Transverse colon (tissue), 4 donors: ENCODE measurements around the gene SPANXN1. TPM values are rescaled to one million over a fixed set of nuclear protein-coding genes. Genes with fewer than 3 reads are reported as not detected.
"Not testable (repeated sequence)": the region's sequence is repeated elsewhere in the genome, so short reads cannot be mapped to it uniquely, and the experiment has no call there.

Source experiments
- DNase-seq: peaks from one replicate; pipeline ENCODE4 v3.0.0-alpha.2; 2019
- H3K27ac ChIP-seq, 4 donors: fragments of 200-600 bp; sonication (generic); 2 replicates each; pipeline ENCODE4 v1.5.1; 2016 to 2018; ENCODE audit warnings: inconsistent platforms in 4 of 4
- H3K27me3 ChIP-seq: fragments of 200-600 bp; sonication (generic); 2 replicates; pipeline ENCODE4 v1.5.1; 2017; ENCODE audit warnings: inconsistent platforms
- H3K36me3 ChIP-seq, 4 donors: fragments of 200-600 bp; sonication (generic); 2 replicates each; pipeline ENCODE4 v1.5.1; 2017 to 2019; ENCODE audit warnings: inconsistent platforms in 4 of 4
- H3K4me1 ChIP-seq, 4 donors: fragments of 200-600 bp; sonication (generic); 2 replicates each; pipeline ENCODE4 v1.5.1; 2017 to 2020; ENCODE audit warnings: inconsistent platforms in 4 of 4
- H3K4me3 ChIP-seq, 4 donors: fragments of 200-600 bp; sonication (generic); 1 replicate in 1 of 4; 2 replicates in 3 of 4; pipeline versions ENCODE4 v1.5.1 to v1.6.1; 2017 to 2019; ENCODE audit warnings: inconsistent platforms in 4 of 4
- H3K9me3 ChIP-seq, 2 donors: fragments of 200-600 bp; sonication (generic); 2 replicates each; pipeline ENCODE4 v1.5.1; 2017 to 2019; ENCODE audit warnings: inconsistent platforms in 2 of 2
- CTCF ChIP-seq, 5 experiments: fragments of 200-600 bp in 3 of 5; fragments of 450-650 bp in 2 of 5; sonication (generic) in 3 of 5; IDR thresholded peaks; 1 replicate in 2 of 5; 2 replicates in 3 of 5; pipeline ENCODE4 v1.5.1; 2016 to 2017; ENCODE audit warnings: antibody characterized with exemption in 5 of 5, inconsistent platforms in 3 of 5, mild to moderate bottlenecking in 2 of 5, moderate library complexity in 1 of 5
- EP300 ChIP-seq: sonication (generic); formaldehyde crosslinking; IDR thresholded peaks from one replicate; pipeline ENCODE4 v1.6.1; 2017; ENCODE audit warnings: antibody characterized with exemption, low read depth
- POLR2A ChIP-seq: fragments of 450-650 bp; IDR thresholded peaks from one replicate; pipeline ENCODE4 v1.6.1; 2016; ENCODE audit warnings: antibody characterized with exemption, mild to moderate bottlenecking, moderate library complexity
- POLR2AphosphoS5 ChIP-seq, 3 donors: sonication (generic); formaldehyde crosslinking; IDR thresholded peaks; one replicate each; pipeline ENCODE4 v1.6.1; 2016; ENCODE audit warnings: antibody characterized with exemption in 3 of 3
- WGBS, 2 donors: methylation state at CpG; one replicate each; pipeline ENCODE4 v1.1.5; 2018; ENCODE audit warnings: low coverage in 1 of 2; 5-methylcytosine and 5-hydroxymethylcytosine counted together
- in situ Hi-C, 4 donors: fragments of 200-750 bp; cut with MboI; loops; one replicate each; pipeline versions ENCODE4 v1.15.0 to v1.15.1; 2017; ENCODE audit warnings: low sequenced_read_pairs in 3 of 4, low pct_ligation_motif_present in 1 of 4, low pct_unique_long_range_greater_than_20kb in 1 of 4
- intact Hi-C: fragments of 100-400 bp; cut with DNase I; formaldehyde crosslinking; loops from one replicate; pipeline ENCODE4 v1.15.1; 2023; ENCODE audit warnings: low total_unique reads
- total RNA-seq, 4 donors: library from RNA; depleted of rRNA; stranded (reverse); fragments of >200 nt; gene quantifications; one replicate each; pipeline ENCODE4 v1.1.0, GENCODE V29; 2016

SPANXN1 gene
- not detected for total RNA-seq

GRCh38 chrX:145247203-145247602, at the start of gene SPANXN1:
Gene SPANXN1 (plus strand): TSS chrX:145247503. CDS start chrX:145247587, 84 bp downstream.
- intact Hi-C loops, in situ Hi-C loops, H3K4me3 ChIP-seq, DNase-seq, H3K27me3 ChIP-seq, H3K4me1 ChIP-seq, H3K9me3 ChIP-seq, H3K36me3 ChIP-seq, H3K27ac ChIP-seq: not testable (repeated sequence)
- 13% methylated on average over 4 of the region's 4 CpGs; no CpG with 5 or more reads in 1 of the 2 donors for WGBS, 2 donors

DNA sequence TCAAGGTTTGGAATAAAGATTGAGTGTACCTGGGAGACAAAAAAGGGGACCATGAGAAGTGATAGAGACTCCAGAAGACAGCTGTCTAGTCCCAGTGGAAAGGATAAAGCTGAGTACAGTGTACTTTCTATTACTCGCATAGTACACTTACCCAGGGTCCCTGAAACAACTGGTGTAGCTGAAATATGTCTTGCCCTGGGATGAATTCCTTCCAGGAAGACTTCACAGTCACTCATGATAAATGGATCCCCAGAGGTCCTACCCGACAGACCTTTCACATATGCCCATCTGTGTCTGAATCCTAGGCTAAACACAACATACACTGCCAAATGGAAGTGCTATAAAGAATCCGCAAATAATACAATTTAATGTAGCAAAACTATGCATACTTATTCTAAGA, 48.2 kb upstream of the SPANXN1 start:
- H3K27me3 ChIP-seq, result no peaks in the 10 kb centered on the region
- intact Hi-C loops (no loop called here), in situ Hi-C loops (no loop called here)
- H3K9me3 ChIP-seq, result no peaks in the 10 kb centered on the region
- WGBS, 2 donors, result 83 to 84% methylated on average over 3 of the region's 3 CpGs
- DNase-seq, result no peak
- H3K27ac ChIP-seq, result no peak overlapping the region
- no peak for TF ChIP-seq POLR2A
- H3K4me1 ChIP-seq, result no peaks in the 10 kb centered on the region
- no peak overlapping the region for H3K4me3 ChIP-seq
- H3K36me3 ChIP-seq, result no peaks in the 10 kb centered on the region

DNA sequence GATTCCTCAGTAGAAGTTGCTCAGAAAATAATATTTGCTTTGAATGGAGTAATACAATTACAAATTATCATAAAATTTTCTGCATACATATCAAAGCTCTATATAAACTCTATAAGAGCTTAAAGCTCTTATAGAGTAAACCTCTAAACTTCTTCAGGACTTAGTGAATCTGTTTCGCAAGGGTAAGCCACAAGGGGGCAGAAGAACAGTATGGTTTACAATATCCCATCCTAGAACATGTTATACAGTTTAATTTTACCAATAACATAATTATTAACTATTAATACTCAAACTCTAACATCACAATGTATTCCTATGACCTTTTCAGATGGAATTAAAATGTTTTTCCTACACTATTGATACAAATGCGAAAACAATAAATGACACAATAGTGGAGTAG, 33.8 kb upstream of the SPANXN1 start:
- H3K4me1 ChIP-seq, result no peaks in the 10 kb centered on the region
- no peak overlapping the region for H3K4me3 ChIP-seq
- H3K27me3 ChIP-seq, result no peaks in the 10 kb centered on the region
- H3K27ac ChIP-seq, result no peak overlapping the region
- intact Hi-C loops, result no loop called here
- H3K36me3 ChIP-seq, result no peaks in the 10 kb centered on the region
- in situ Hi-C loops, result no loop called here
- H3K9me3 ChIP-seq, result no peaks in the 10 kb centered on the region
- no peak for DNase-seq
- TF ChIP-seq EP300 (no peak), POLR2AphosphoS5 (IDR thresholded peaks at IDR 0.05) (no peak), CTCF (IDR thresholded peaks at IDR 0.05) (no peak), POLR2A (no peak)
- 40 to 79% methylated on average over 2 of the region's 2 CpGs for WGBS, 2 donors

- Histone ChIP-seq H3K4me1 (no peaks in the 10 kb centered on the region), H3K9me3 (no peaks in the 10 kb centered on the region), H3K36me3 (no peaks in the 10 kb centered on the region), H3K27ac (no peak overlapping the region), H3K27me3 (no peaks in the 10 kb centered on the region), H3K4me3 (no peak overlapping the region)
- 31 to 49% methylated on average over 2 to 4 of the region's 4 CpGs for WGBS, 2 donors
- TF ChIP-seq POLR2A (no peak), EP300 (no peak), CTCF (IDR thresholded peaks at IDR 0.05) (no peak), POLR2AphosphoS5 (IDR thresholded peaks at IDR 0.05) (no peak)
- intact Hi-C loops, result no loop called here
- DNase-seq, result no peak
- in situ Hi-C loops, result no loop called here
Observed at GRCh38 chrX:145292218-145292617, 44.9 kb downstream of the SPANXN1 start.
